ENCODE results near the gene RPS15.

The RPS15 gene

GRCh38 chr19:1424192-1424955 is 13.8 kb upstream of the RPS15 start:
- TF ChIP-seq CTCF (IDR thresholded peaks at IDR 0.05; ENCODE audit: borderline replicate concordance, control extremely low read depth, extremely low read depth, insufficient read depth, missing control alignments) = no peak
- in situ Hi-C loops (cut with MboI; ENCODE audit: low sequenced_read_pairs, unreplicated experiment) = no loop called here
- DNase-seq (ENCODE audit: low spot score) = no peak

- no peak for TF ChIP-seq CTCF (IDR thresholded peaks at IDR 0.05; ENCODE audit: borderline replicate concordance, control extremely low read depth, extremely low read depth, insufficient read depth, missing control alignments)
- in situ Hi-C loops (cut with MboI; ENCODE audit: low sequenced_read_pairs, unreplicated experiment) = no loop called here
- DNase-seq (ENCODE audit: low spot score) = no peak
These were observed 12.9 kb upstream of the RPS15 start for GRCh38 chr19:1425102-1425837.

GRCh38 chr19:1425902-1426301 is 12.3 kb upstream of the RPS15 start:
- TF ChIP-seq CTCF (IDR thresholded peaks at IDR 0.05; ENCODE audit: borderline replicate concordance, control extremely low read depth, extremely low read depth, insufficient read depth, missing control alignments) = no peak
- in situ Hi-C loops (cut with MboI; ENCODE audit: low sequenced_read_pairs, unreplicated experiment) = no loop called here
- no peak for DNase-seq (ENCODE audit: low spot score)

- DNase-seq (ENCODE audit: low spot score) = no peak
- no peak for TF ChIP-seq CTCF (IDR thresholded peaks at IDR 0.05; ENCODE audit: borderline replicate concordance, control extremely low read depth, extremely low read depth, insufficient read depth, missing control alignments)
- in situ Hi-C loops (cut with MboI; ENCODE audit: low sequenced_read_pairs, unreplicated experiment) = no loop called here
These were observed 11.5 kb upstream of the RPS15 start for GRCh38 chr19:1426736-1427135.

GRCh38 chr19:1427221-1427920 is 10.8 kb upstream of the RPS15 start:
- in situ Hi-C loops (cut with MboI; ENCODE audit: low sequenced_read_pairs, unreplicated experiment) = no loop called here
- TF ChIP-seq CTCF (IDR thresholded peaks at IDR 0.05; ENCODE audit: borderline replicate concordance, control extremely low read depth, extremely low read depth, insufficient read depth, missing control alignments) = no peak
- DNase-seq (ENCODE audit: low spot score) = no peak

- TF ChIP-seq CTCF (IDR thresholded peaks at IDR 0.05; ENCODE audit: borderline replicate concordance, control extremely low read depth, extremely low read depth, insufficient read depth, missing control alignments) = no peak
- in situ Hi-C loops (cut with MboI; ENCODE audit: low sequenced_read_pairs, unreplicated experiment) = no loop called here
These were observed 9.3 kb upstream of the RPS15 start for GRCh38 chr19:1428738-1429391.

More at GRCh38 chr19:1428738-1429391, 9.3 kb upstream of the RPS15 start:
- no peak for DNase-seq (ENCODE audit: low spot score)

Data from GM13976 (cell line).